SHP77 (cell line): ENCODE measurements around the gene PLPP7.
"Not testable (repeated sequence)": the region's sequence is repeated elsewhere in the genome, so short reads cannot be mapped to it uniquely, and the experiment has no call there.

ENCODE experiments used
- DNase-seq, 2 experiments: peaks; one replicate each; lab custom pipeline; 2025; lab: John Stamatoyannopoulos, UW

Gene PLPP7

DNA sequence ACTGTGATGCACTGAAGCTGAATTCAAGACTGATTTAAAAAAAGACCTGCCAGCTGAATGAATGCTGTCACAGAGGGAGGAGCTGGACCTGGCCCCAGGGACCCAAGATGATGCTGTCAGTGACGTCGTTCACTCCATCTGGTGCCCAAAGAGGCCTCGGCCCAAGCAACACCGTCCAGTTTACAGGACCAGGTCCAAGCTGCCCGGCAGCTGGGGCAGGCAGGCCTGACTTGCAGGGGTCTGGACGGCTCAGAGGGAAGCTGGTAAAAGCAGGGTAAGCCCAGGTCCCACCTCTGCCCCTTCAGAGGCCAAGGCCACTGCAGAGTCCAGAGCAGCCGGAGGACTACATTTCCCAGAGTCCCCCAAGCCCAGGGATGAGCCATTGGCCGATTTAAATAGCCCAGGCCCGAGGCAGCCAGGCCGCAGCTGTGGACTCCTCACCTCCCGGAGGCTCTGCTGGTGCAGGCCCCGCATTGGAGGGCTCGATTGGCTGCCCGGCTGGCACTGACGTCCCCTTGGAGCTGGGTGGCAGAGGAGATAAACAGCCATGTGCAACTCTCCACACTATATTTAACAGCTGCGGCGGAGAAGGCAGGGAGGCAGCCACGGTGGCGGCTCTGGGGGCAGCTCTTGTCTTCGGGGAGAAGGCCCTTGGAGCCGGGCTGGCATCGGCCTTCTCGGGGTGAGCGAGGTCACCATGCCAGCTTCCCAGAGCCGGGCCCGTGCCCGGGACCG, at the start of gene PLPP7:
Gene PLPP7 (plus strand): TSS at position 423 of the 735 bp plus-strand sequence. CDS start 275 bp downstream, at position 698.
- DNase-seq, result peak; percentile 61 to 83

- no peak for DNase-seq
These were observed 49.2 kb upstream of the PLPP7 start for GRCh38 chr9:131240047-131240921.

GRCh38 chr9:131244331-131244730, 45.2 kb upstream of the PLPP7 start:
- DNase-seq, result not testable (repeated sequence)

DNA sequence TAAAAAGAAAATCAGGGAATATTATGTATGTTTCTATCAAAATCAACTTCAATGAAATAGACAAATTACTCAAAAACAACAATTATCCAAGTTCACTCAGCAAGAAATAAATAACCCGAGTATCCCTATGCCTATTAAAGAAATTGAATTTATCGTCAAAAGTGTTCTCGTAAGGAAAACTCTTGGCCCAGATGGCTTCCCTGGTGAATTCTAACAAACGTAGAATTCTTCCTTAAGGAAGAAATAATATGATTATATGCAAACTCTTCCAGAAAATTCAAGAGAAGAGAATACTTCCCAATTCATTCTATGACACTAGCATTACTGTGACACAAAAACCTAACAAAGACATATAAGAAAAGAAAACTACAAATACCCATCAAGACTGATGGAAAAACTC, 42.9 kb upstream of the PLPP7 start:
- DNase-seq, result no peak

DNA sequence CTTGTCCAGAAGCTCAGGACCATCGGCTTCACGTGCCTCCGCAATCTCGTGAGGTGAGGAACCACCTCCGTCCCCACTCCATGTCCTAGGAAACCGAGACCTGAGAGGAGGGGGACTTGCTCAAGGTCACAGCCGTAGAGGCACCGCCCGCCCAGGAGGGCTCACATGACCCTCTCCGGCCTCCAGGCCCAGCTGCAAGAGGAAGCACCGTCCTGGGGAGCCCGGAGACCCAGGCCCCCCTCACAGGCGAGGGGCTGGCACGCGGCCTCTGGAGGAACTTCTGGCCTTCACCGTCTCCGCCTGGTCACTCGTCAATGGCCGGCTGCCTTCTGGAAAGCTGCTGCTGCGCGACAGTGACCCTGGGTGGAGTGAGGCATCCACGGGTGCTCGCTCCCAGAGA, 37.4 kb upstream of the PLPP7 start:
- no peak for DNase-seq

DNA sequence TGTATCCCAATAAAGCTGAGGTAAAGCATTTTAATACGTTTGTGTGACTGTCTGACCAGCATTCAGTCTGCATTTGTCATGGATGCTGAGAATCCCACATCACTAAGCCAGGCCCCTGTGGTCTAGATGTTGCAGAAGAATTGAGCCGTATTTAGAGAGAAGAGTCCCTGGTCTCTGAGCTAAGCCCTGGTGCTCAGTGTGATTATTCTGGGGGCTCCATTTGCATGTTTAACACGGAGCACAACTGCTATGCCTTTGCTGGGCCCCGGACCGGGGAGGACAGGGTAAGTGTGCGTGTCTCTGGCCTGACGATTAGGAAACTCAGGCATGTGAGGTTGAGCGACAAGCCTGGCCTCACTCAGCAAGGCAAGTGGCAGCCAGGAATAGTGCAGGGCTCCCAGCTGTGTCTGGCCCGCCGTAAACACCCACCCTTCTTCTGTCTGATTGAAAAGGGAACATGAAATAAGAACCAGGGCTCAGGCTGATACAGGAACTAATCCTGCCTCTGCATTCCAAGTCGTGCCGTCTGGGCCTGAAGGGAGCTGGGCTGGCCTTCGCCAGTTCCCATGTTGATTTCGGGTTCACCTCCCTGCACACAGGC, 35.5 kb upstream of the PLPP7 start:
- no peak for DNase-seq

- no peak for DNase-seq
These were observed 34.9 kb upstream of the PLPP7 start for GRCh38 chr9:131254626-131255025.

GRCh38 chr9:131255676-131256197, 33.8 kb upstream of the PLPP7 start:
- no peak for DNase-seq

GRCh38 chr9:131257266-131258025, 32.1 kb upstream of the PLPP7 start:
- DNase-seq, result no peak

- no peak for DNase-seq
These were observed 31.3 kb upstream of the PLPP7 start for GRCh38 chr9:131258186-131258585.

- no peak for DNase-seq
These were observed 30.7 kb upstream of the PLPP7 start for GRCh38 chr9:131258698-131259431.

DNA sequence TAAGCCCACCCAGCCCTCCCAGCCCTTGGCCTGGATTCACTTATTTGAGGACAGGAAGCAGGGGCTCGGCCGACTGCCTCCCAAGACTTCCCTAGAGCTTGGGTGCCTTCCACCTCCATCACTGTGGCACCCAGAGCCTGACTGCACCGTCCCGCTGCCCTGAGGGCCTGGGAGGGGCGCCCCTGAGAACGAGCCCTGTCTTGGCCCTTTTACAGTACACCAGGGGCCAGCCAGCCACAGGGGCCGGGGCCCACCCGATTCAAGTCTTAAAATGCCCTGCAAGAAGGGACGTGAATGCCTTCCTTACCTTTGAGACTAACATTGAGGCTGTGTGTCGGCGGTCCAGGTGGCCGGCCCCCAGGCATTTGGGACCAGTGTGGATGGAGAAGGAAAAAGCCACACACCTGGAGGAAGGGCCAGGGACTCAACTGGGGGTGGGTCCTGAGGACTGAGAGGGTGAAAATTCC, 30.1 kb upstream of the PLPP7 start:
- no peak for DNase-seq

GRCh38 chr9:131259916-131260597, 29.5 kb upstream of the PLPP7 start:
- DNase-seq, result no peak

- DNase-seq, result no peak
These were observed 28.6 kb upstream of the PLPP7 start for GRCh38 chr9:131260751-131261452.

GRCh38 chr9:131262327-131263032, 27.0 kb upstream of the PLPP7 start:
- DNase-seq, result no peak

- not testable (repeated sequence) for DNase-seq
These were observed 26.5 kb upstream of the PLPP7 start for GRCh38 chr9:131263033-131263343.

- DNase-seq, result no peak
These were observed 25.8 kb upstream of the PLPP7 start for GRCh38 chr9:131263701-131264100.

DNA sequence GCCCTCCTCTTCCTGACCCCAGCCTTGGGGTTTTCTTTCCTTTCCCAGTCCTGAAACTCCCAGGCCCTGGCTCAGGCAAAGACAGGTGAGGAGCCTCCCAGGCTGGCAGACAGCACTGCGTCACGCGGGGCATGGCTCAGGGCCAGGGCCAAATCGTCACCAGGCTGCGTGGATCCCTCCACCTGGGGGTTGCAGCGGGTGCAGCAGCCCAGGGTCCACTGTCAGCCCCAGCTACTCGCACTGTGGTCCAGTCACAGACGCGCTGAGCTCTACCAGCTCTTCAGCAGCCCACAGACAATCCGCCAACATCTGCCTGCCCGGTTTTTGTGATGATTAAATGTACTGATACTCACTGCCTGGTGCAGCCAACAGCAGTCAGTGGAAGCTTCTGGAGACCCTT, 25.3 kb upstream of the PLPP7 start:
- DNase-seq, result peak in 1 of 2 experiments; percentile 12
